HCT116 (cell line): ENCODE measurements around the gene CADPS. TPM values are rescaled to one million over a fixed set of nuclear protein-coding genes. Genes with fewer than 3 reads are reported as not detected.

Experiments used
- ATAC-seq: fragments of 200-7000 bp; cut with Tn5 transposase; 2 replicates; pipeline ENCODE4 v1.9.1; 2020; ENCODE audit warnings: mild to moderate bottlenecking, moderate library complexity
- BruUV-seq: library from RNA; stranded (reverse); fragments of 400-500 nt; replicated peaks from 2 replicates; lab custom pipeline; 2021; lab: Mats Ljungman, UMichigan
- CTCF ChIA-PET: fragments of 300-600 bp; sonication (Branson Sonifier 250); formaldehyde crosslinking; loops from one replicate; lab custom pipeline; 2021; ENCODE audit warnings: antibody characterized with exemption; lab: Charles Lee
- POLR2A ChIA-PET: fragments of 300-600, 350-600 bp; sonication (Branson Sonifier 250); formaldehyde crosslinking; loops from one replicate; lab custom pipeline; 2021; ENCODE audit warnings: antibody characterized with exemption; lab: Charles Lee
- RAD21 ChIA-PET, 2 experiments: fragments of 300-600 bp; sonication (Branson Sonifier 250); formaldehyde crosslinking; loops; one replicate each; lab custom pipeline; 2023; ENCODE audit warnings: low total read pairs in 2 of 2; ENCODE audit not compliant: uncharacterized antibody in 2 of 2, unreplicated experiment in 2 of 2, low non-redundant PET in 1 of 2; lab: Charles Lee
- DNase-seq: peaks from one replicate; pipeline ENCODE4 v3.0.0-alpha.2; 2010; ENCODE audit warnings: low read depth, low spot score
- H2AFZ ChIP-seq: fragments of 200-600 bp; shearing (Covaris generic), sonication (generic); 2 replicates; pipeline ENCODE4 v1.6.1; 2017; ENCODE audit warnings: low read depth, mixed run types, mixed read lengths, antibody characterized with exemption, low read length; ENCODE audit not compliant: poor library complexity, severe bottlenecking
- H3K27ac ChIP-seq: 2 replicates; pipeline ENCODE4 v1.5.1; 2012; ENCODE audit warnings: low read depth, low read length
- H3K27me3 ChIP-seq: fragments of 200-600 bp; sonication (generic); 2 replicates; pipeline ENCODE4 v1.6.1; 2016; ENCODE audit warnings: mixed run types, low read length, mixed read lengths; ENCODE audit not compliant: insufficient read depth
- H3K36me3 ChIP-seq, 2 experiments: fragments of 200-500 bp in 1 of 2; fragments of 200-600 bp in 1 of 2; sonication (Bioruptor generic) in 1 of 2; sonication (generic) in 1 of 2; 2 replicates each; pipeline versions ENCODE4 v1.5.1 to v1.6.1; 2014 to 2016; ENCODE audit warnings: low read length in 2 of 2, inconsistent platforms in 1 of 2, mixed read lengths in 1 of 2, mixed run types in 1 of 2; ENCODE audit not compliant: insufficient read depth in 2 of 2, control insufficient read depth in 1 of 2
- H3K4me1 ChIP-seq, 2 experiments: fragments of 200-600 bp in 1 of 2; sonication (generic) in 1 of 2; 2 replicates each; pipeline versions ENCODE4 v1.5.1 to v1.6.1; 2012 to 2017; ENCODE audit warnings: low read length in 2 of 2, inconsistent platforms in 1 of 2, mild to moderate bottlenecking in 1 of 2, mixed read lengths in 1 of 2, mixed run types in 1 of 2, moderate library complexity in 1 of 2; ENCODE audit not compliant: insufficient read depth in 2 of 2, control insufficient read depth in 1 of 2
- H3K4me2 ChIP-seq: fragments of 200-600 bp; sonication (generic); 2 replicates; pipeline ENCODE4 v1.6.1; 2017; ENCODE audit warnings: mixed run types, low read length, mixed read lengths
- H3K4me3 ChIP-seq, 2 experiments: fragments of 200-600 bp in 1 of 2; sonication (generic) in 1 of 2; replicated peaks in 1 of 2; 2 replicates each; pipeline ENCODE4 v1.5.1; 2011 to 2016; ENCODE audit warnings: low read length in 2 of 2, control low read depth in 1 of 2, low read depth in 1 of 2, mild to moderate bottlenecking in 1 of 2, mixed read lengths in 1 of 2, mixed run types in 1 of 2
- H3K79me2 ChIP-seq: fragments of 200-600 bp; sonication (generic); 2 replicates; pipeline ENCODE4 v1.6.1; 2017; ENCODE audit warnings: mild to moderate bottlenecking, mixed run types, low read length, moderate library complexity, mixed read lengths; ENCODE audit not compliant: insufficient read depth
- H3K9ac ChIP-seq: fragments of 200-600 bp; sonication (generic); 2 replicates; pipeline ENCODE4 v1.6.1; 2016; ENCODE audit warnings: low read length, mixed read lengths
- H3K9me2 ChIP-seq: fragments of 200-600 bp; sonication (generic), shearing (Covaris generic); 2 replicates; pipeline ENCODE4 v1.6.1; 2017; ENCODE audit warnings: mixed run types, mild to moderate bottlenecking, moderate library complexity; ENCODE audit not compliant: insufficient read depth
- H3K9me3 ChIP-seq, 2 experiments: fragments of 200-500 bp in 1 of 2; fragments of 200-600 bp in 1 of 2; sonication (Bioruptor generic) in 1 of 2; sonication (generic) in 1 of 2; 2 replicates each; pipeline ENCODE4 v1.6.1; 2014 to 2017; ENCODE audit warnings: low read length in 2 of 2, mixed read lengths in 2 of 2, inconsistent platforms in 1 of 2, low read depth in 1 of 2, mild to moderate bottlenecking in 1 of 2, mixed run types in 1 of 2, moderate library complexity in 1 of 2; ENCODE audit not compliant: control insufficient read depth in 1 of 2, insufficient read depth in 1 of 2
- H4K20me1 ChIP-seq: fragments of 200-600 bp; sonication (generic), shearing (Covaris generic); 2 replicates; pipeline ENCODE4 v1.6.1; 2017; ENCODE audit warnings: mixed run types, mild to moderate bottlenecking, moderate library complexity; ENCODE audit not compliant: insufficient read depth
- ATF3 ChIP-seq: IDR thresholded peaks from 2 replicates; pipeline ENCODE4 v1.6.1; 2012
- CBX3 ChIP-seq: IDR thresholded peaks from 2 replicates; pipeline ENCODE4 v1.6.1; 2012; ENCODE audit warnings: low read depth
- EGR1 ChIP-seq: IDR thresholded peaks from 2 replicates; pipeline ENCODE4 v1.6.1; 2012; ENCODE audit warnings: low read depth
- EZH2 ChIP-seq: fragments of 200-600 bp; sonication (generic); IDR thresholded peaks from 2 replicates; pipeline ENCODE4 v1.6.1; 2017; ENCODE audit warnings: antibody characterized with exemption, mixed run types
- EZH2phosphoT487 ChIP-seq: fragments of 200-600 bp; IDR thresholded peaks from 2 replicates; pipeline ENCODE4 v1.6.1; 2018; ENCODE audit warnings: antibody characterized with exemption, borderline replicate concordance
- FOSL1 ChIP-seq: IDR thresholded peaks from 2 replicates; pipeline ENCODE4 v1.6.1; 2012; ENCODE audit warnings: low read depth
- POLR2A ChIP-seq: IDR thresholded peaks from 2 replicates; pipeline ENCODE4 v1.7.0; 2011; ENCODE audit warnings: borderline replicate concordance; ENCODE audit not compliant: insufficient read depth, insufficient read length; ENCODE audit errors: extremely low read depth
- POLR2AphosphoS5 ChIP-seq: IDR thresholded peaks from 2 replicates; pipeline ENCODE4 v1.6.1; 2011; ENCODE audit warnings: mild to moderate bottlenecking, low read depth, low read length, moderate library complexity
- RAD21 ChIP-seq: IDR thresholded peaks from 2 replicates; pipeline ENCODE4 v1.6.1; 2012; ENCODE audit warnings: low read depth, mild to moderate bottlenecking
- REST ChIP-seq: IDR thresholded peaks from 2 replicates; pipeline ENCODE4 v1.6.1; 2012; ENCODE audit warnings: low read depth
- SIN3A ChIP-seq: IDR thresholded peaks from 2 replicates; pipeline ENCODE4 v1.6.1; 2012; ENCODE audit warnings: low read depth
- SP1 ChIP-seq: IDR thresholded peaks from 2 replicates; pipeline ENCODE4 v1.6.1; 2012; ENCODE audit warnings: low read depth
- SRF ChIP-seq: IDR thresholded peaks from 2 replicates; pipeline ENCODE4 v1.6.1; 2012; ENCODE audit warnings: low read depth
- TCF7L2 ChIP-seq: IDR thresholded peaks from 2 replicates; pipeline ENCODE4 v1.7.0; 2011; ENCODE audit warnings: borderline replicate concordance, inconsistent platforms; ENCODE audit not compliant: insufficient read depth, insufficient read length; ENCODE audit errors: extremely low read depth
- ZBTB33 ChIP-seq: IDR thresholded peaks from 2 replicates; pipeline ENCODE4 v1.6.1; 2011; ENCODE audit warnings: mild to moderate bottlenecking, low read length, moderate library complexity; ENCODE audit not compliant: insufficient replicate concordance; ENCODE audit errors: extremely low read depth
- intact Hi-C: fragments of 100-400 bp; cut with micrococcal nuclease; formaldehyde crosslinking; loops from 2 replicates; pipeline ENCODE4 v1.10.0; 2022
- total RNA-seq: library from RNA; stranded (reverse); gene quantifications from one replicate; pipeline ENCODE4 v1.2.1, GENCODE V29; 2021; ENCODE audit not compliant: unreplicated experiment
- TF ChIP-seq, protein P1 (sequence below): IDR thresholded peaks from 2 replicates; pipeline ENCODE4 v1.6.1; 2012

CADPS gene
- total RNA-seq, 1 experiment from 2014 or later, result not detected

DNA sequence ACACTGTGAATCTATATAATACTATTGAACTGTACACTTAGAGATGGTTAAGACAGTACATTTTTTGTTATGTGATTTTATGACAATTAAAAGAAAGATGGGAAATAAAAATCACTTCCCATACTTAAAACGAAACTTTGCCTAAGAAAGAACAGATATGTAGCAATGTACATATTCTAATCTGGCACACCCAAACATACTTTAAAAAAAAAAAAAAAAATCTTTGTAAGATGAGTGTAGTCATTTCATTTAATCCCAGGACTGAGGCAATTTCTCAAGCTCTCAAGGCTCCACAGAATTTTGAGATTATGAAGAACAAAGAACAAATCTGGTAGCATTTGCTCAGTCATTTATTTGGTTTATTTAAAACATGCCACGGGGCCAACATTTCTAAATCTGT is 461.5 kb downstream of the CADPS start:
- H4K20me1 ChIP-seq, result no peaks in the 10 kb centered on the region
- ChIA-PET CTCF (no interaction called here), RAD21 (no interaction called here), POLR2A (no interaction called here)
- no peaks in the 10 kb centered on the region for H3K36me3 ChIP-seq
- no peaks in the 10 kb centered on the region for H3K9me2 ChIP-seq
- no peak overlapping the region for H2AFZ ChIP-seq
- no peak overlapping the region for H3K4me3 ChIP-seq
- no peak for ATAC-seq
- BruUV-seq, result no TSS peak
- intact Hi-C loops, result no loop called here
- no peaks in the 10 kb centered on the region for H3K9me3 ChIP-seq
- no peak overlapping the region for H3K4me2 ChIP-seq
- no peak overlapping the region for H3K27ac ChIP-seq
- no peak overlapping the region for H3K9ac ChIP-seq
- TF ChIP-seq EZH2, result no peak
- no peak for TF ChIP-seq SIN3A
- no peak for TF ChIP-seq RAD21
- no peak for TF ChIP-seq TCF7L2
- no peak for TF ChIP-seq POLR2A
- no peak for TF ChIP-seq SRF
- no peak for TF ChIP-seq POLR2AphosphoS5
- TF ChIP-seq, protein P1, sequence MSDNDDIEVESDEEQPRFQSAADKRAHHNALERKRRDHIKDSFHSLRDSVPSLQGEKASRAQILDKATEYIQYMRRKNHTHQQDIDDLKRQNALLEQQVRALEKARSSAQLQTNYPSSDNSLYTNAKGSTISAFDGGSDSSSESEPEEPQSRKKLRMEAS, result no peak
- TF ChIP-seq CBX3, result no peak
- TF ChIP-seq EGR1, result no peak
- no peaks in the 10 kb centered on the region for H3K4me1 ChIP-seq
- DNase-seq, result no peak
- H3K27me3 ChIP-seq, result peaks cover 62% of the 10 kb centered on the region
- H3K79me2 ChIP-seq, result no peaks in the 10 kb centered on the region

DNA sequence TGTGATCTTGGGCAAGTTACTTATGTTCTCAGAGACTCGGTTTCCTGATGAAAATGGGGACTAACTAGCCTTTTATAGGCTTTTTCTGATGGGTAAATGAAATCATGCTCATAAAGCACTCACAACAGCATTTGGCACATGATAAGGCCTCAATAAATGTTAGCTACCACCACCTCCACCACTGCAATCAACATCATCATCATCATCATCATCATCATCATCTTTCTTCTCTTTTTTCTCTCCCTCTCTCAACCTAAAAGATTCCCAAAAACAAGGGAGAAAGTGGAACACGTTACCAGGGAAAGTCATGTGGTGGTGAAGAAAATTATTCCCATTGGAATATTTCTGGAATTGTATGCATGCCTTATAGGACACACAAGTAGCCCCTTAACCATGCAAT is 468.3 kb downstream of the CADPS start:
- ChIA-PET RAD21 (no interaction called here), POLR2A (no interaction called here), CTCF (no interaction called here)
- no peak for DNase-seq
- H3K27me3 ChIP-seq, result peaks cover 70% of the 10 kb centered on the region
- H3K27ac ChIP-seq, result no peak overlapping the region
- no peaks in the 10 kb centered on the region for H3K36me3 ChIP-seq
- H3K4me3 ChIP-seq, result no peak overlapping the region
- no TSS peak for BruUV-seq
- no peak overlapping the region for H3K4me2 ChIP-seq
- intact Hi-C loops, result no loop called here
- ATAC-seq, result no peak
- H3K9ac ChIP-seq, result no peak overlapping the region
- H3K9me3 ChIP-seq, result no peaks in the 10 kb centered on the region
- H3K9me2 ChIP-seq, result no peaks in the 10 kb centered on the region
- no peaks in the 10 kb centered on the region for H4K20me1 ChIP-seq
- H3K79me2 ChIP-seq, result no peaks in the 10 kb centered on the region
- H3K4me1 ChIP-seq, result no peaks in the 10 kb centered on the region
- no peak overlapping the region for H2AFZ ChIP-seq
- TF ChIP-seq SP1 (no peak), REST (no peak), SRF (no peak), SIN3A (no peak), RAD21 (no peak), EZH2phosphoT487 (no peak), FOSL1 (no peak), ZBTB33 (no peak), POLR2AphosphoS5 (no peak), EZH2 (no peak), ATF3 (no peak)
